CD1c-positive myeloid dendritic cell (primary cell): ENCODE data around the gene RIPK4.
A peak's percentile ranks its signal among the peaks of the same experiment; 100 is the strongest.

Source experiments
- DNase-seq: peaks from one replicate; pipeline ENCODE4 v3.0.0-alpha.2; 2016; ENCODE audit errors: extremely low spot score

Gene RIPK4

DNA sequence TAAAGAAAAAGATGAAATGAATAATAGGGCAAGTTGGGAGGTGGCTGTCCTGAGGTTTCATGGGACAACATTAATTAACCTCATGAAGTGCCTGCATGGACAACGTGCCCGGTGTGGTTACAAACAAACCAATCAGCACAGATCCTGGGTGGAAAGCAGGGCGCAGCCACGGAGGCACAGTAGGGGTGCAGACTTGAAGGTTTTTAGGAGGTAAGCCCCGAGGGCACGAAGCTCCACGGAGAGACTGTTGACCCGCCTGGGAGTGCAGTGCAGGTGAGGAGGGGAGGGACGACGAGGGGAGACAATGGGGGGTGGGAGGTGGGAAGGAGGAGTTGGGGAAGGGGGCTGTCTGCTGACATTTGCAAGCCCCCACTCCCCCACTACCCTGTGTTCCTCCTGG lies 2.3 kb upstream of the RIPK4 start:
- no peak for DNase-seq

GRCh38 chr21:41768437-41769042 lies 1.7 kb upstream of the RIPK4 start:
- peak; percentile 20 for DNase-seq

DNA sequence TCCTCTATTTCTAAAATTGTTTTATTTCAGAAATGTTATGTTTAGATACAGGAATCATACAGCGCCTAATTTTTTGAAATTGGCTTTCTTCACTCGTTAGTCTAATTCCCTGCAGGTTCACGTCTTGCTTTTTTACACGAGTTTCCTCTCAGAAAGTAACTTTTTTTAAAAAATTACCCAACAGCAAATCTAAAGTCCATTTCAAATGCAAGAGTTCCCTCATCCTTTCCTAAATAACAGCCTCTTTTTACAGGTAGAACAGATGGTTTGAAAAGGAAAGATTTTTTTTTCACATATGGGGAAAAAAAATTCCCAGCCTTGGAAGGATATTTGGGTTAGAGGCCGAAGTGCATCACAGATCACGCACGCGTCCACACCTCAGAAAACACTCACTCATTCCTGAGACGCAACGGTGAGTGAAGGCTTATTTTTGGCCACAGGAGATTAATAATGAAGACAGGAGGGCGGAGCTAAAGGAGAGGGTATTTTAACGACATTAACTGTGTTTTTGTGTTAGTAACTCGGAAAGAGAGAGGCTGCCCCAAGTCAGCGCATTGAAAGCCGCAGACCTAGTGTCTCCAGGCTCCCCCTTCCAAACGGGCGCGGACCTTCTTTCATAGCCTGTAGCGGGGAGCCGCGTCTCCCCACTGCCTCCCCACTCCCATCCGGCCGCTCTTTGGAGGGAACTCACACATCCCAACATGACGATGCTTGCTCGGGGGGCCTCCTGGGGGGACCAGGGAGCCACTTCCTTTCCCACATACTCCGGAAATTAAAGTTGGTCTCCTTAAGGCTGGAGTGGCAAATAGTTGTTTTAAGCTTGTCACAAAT lies 969 bp upstream of the RIPK4 start:
- no peak for DNase-seq

GRCh38 chr21:41765973-41766882 lies 624 bp downstream of the RIPK4 start:
- no peak for DNase-seq

GRCh38 chr21:41765420-41765821 lies 1.4 kb downstream of the RIPK4 start:
- no peak for DNase-seq

DNA sequence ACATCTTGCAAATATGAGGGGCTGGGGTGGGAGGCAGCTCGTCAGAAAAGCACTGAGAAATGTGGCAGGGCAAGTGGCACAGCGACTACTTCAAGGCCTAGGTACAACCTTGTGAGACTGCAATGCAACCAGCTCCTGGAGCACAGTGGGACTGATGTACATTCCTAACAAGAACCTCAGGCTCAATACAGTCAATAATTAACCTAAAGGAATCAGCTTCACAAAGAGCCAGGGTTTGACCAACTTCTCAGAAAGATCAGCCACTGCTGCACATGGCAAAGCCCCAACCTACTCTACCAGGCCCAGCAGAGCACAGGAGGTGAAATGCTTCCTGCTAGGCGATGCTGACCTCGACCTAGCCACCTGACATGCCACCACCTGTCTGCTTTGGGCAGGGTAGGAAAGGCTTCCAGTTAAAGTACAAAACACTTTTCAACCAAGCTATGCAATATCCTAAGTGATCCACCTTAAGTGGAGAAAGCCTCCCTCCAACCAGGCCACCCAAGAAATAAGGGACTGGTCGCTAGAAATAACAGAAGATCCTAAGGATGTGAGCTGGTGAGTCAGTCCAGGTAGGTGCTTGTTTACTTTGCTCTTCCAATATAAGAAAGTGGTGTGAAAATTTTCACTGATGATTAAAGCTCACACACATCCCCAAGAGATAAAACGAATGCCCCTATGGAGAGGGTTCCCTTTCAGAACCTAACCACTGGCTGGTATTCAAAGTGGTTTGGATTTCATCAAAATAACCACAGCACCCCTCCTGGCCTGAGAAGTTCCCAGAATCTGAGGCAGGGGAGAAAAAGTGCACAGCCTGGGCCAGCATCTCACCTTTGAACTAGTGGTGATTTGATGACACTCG lies 2.1 kb downstream of the RIPK4 start:
- DNase-seq = no peak

DNA sequence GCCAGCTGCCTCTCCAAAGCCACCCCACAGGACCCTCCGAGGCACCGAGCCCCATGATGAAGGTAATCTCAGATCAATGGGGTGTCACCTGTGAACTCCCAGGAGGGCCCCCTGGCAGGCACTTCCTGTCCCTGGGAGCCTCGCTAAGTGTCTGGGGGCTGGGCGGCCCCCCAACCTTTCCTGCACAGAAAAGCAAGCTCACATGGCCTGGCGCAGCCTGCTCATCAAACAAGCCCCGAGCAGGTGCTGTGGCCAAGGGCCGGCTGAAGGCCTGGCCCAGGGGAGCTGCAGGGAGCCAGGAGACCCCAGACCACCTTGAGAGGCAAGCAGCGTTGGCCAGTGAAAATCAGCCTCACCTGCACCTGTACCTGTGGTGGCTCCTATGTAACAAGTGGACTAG lies 2.9 kb downstream of the RIPK4 start:
- DNase-seq = no peak

GRCh38 chr21:41763398-41763931 lies 3.4 kb downstream of the RIPK4 start:
- DNase-seq = no peak

GRCh38 chr21:41762753-41763152 lies 4.1 kb downstream of the RIPK4 start:
- no peak for DNase-seq

DNA sequence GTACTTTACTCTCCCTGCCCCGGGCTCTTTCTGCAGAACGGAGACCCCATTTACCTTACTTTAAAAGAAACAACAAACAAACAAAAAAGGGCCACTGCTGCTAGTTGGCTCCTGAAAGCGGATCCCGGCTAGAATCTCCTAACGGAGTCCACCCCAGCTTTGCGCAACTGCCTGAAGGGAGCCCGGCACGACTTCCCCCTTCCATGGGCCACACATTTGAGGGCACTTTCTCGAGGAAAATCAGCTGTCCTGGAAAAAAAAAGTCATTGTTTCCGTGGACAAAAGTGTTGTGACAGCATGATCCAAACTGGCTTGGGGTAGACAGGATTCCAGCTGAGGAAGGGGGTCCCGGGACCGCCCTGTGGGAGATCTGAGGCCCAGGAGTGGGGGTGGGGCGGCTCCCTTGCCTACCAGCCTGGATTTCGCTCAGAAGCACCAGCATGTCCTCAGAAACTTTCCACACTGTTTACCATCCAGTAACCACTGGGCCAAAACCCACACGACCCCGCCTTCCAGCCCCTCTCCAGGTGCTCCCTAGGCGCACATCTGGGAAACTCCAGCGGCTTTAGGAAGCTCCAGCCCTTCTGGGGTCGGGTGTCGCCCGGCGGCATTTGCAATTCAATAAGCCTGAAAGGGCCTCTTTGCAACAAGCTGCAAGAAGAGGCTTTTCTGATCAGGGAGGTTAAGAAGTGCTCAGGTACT lies 4.8 kb downstream of the RIPK4 start:
- DNase-seq = peak; percentile 84

- peak; percentile 86 for DNase-seq
Observed at GRCh38 chr21:41761211-41761933, 5.5 kb downstream of the RIPK4 start.

DNA sequence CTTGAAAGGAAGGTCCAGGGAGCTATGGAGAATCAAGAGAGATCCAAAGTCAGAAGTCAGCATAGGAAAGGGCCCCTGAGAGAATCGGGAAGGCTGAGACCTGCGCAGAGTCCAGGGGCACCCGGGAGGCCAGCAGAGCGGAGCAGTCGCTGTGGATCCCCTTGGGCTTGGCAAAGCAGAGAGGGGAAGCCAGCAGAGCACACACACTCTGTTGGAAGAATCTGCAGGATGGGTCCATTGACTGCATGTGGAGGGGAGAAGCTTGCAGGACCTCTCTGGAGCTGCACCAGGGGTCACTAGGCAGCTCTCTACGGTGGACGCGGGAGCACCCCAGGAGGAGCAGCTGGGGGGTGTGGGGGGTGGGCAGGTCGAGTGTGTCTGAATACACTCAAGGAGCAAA lies 6.4 kb downstream of the RIPK4 start:
- no peak for DNase-seq

DNA sequence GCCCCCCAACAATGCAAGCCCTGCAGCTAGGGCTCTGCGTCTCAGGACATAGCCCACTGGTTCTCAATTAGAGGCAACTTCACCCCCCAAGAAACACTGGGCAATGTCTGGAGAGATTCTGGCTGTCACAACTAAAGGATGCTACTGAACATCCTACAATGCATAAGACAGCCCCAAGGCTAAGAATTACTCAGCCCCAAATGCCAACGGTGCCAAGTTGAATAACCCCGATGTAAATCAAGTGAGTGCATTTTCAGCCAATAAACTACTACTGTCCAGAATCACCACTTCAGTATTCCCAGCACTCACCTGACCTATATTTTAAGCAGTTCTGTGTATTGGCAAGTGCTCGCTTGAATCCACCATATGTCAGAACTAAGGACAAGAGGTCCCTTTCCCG lies 6.9 kb downstream of the RIPK4 start:
- DNase-seq = no peak

DNA sequence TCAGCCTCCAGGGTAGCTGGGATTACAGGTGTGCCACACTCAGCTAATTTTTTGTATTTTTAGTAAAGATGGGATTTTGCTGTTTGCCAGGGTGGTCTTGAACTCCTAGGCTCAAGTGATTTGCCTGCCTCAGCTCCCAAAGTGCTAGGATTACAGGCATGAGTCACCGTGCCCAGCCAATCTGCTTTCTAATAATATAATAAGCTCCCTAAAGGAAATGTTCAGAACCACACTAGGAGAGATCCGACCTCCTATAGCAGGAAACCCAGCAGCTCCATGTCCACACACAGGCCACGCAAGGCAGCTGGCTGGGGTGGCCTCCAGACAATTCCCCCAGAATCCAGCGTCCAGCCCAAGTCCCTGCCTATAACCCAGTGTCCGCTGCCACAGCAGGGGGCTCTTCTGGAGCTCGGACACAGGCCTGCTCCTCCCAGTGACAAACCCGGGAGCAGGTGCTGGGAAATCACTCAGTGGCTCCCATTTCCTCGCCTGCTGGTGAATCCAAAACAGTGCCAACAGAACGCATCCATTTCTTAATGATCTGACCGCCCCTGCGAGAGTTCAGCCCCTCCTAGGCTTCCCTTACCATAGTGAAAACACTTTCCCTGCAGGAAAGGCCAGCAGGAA lies 7.5 kb downstream of the RIPK4 start:
- DNase-seq = no peak

DNA sequence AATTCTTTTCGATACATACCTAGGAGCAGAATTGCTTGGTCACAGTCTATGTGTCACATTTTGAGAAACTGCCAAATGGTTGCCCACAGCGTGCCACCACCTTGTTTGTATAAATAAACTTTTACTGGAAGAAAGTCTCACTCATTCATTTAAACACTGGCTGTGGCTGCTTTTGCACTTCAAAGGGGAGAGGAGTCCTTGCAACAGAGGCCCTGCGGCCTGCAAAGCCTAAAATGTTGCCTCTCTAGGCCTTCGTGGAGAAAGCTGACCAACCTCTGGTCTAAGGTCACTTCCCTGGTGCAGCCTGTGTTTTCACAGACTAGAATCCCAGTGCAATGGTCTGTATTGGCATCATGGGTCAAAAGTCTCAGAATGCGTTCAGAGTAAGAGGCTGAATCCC lies 8.3 kb downstream of the RIPK4 start:
- DNase-seq = no peak

- no peak for DNase-seq
Observed at GRCh38 chr21:41755934-41756773, 10.7 kb downstream of the RIPK4 start.

DNA sequence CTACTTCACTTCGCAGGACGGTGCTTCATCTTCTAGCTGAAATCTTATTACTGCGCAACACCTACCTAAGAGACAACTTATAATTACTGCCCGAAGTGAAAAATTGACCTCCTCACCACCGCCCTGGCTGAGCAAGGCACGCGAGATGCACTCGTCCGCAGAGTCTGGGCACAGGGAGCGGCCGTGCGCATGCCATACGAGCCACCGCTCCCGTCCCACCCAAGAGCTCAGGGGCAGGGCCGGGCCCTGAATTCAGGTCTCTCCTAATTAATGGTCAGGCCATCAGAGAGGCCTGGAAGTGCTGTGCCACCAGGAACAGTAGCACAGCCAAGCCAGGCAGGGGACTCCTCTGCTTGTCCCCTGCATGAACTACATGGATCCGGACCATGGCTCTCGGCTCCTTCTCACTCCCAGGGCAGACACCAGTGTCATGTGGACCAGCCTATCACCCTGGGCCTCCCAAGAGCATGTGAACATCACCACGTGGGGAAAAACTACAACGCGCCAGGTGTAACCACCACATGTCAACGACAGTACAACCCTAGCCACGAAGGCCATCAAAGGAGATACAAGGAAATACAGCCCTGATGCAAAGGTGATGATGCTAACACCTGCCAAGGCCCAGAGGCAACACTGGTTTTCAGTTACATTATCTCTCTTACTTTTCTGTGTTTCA lies 11.5 kb downstream of the RIPK4 start:
- DNase-seq = no peak

GRCh38 chr21:41754479-41754891 lies 12.4 kb downstream of the RIPK4 start:
- DNase-seq = no peak
